SW480 (cell line): Measurements from ENCODE around the gene FNDC3B.

Experiments
- DNase-seq: peaks from one replicate; pipeline ENCODE4 v3.0.0-alpha.2; 2016; ENCODE audit warnings: low spot score

Gene FNDC3B

GRCh38 chr3:172137287-172138192, 98.2 kb downstream of the FNDC3B start:
- no peak for DNase-seq

GRCh38 chr3:172138193-172138537, 98.8 kb downstream of the FNDC3B start:
- DNase-seq = no peak

- peak; percentile 36 for DNase-seq
Observed at GRCh38 chr3:172138792-172139507, 99.6 kb downstream of the FNDC3B start.

- DNase-seq = no peak
Observed at GRCh38 chr3:172139528-172140276, 100.3 kb downstream of the FNDC3B start.

GRCh38 chr3:172140499-172141391, 101.4 kb downstream of the FNDC3B start:
- no peak for DNase-seq

- DNase-seq = no peak
Observed at GRCh38 chr3:172142051-172142863, 102.9 kb downstream of the FNDC3B start.

GRCh38 chr3:172142864-172143451, 103.6 kb downstream of the FNDC3B start:
- DNase-seq = no peak

GRCh38 chr3:172143739-172144497, 104.5 kb downstream of the FNDC3B start:
- DNase-seq = no peak

GRCh38 chr3:172144601-172145000, 105.2 kb downstream of the FNDC3B start:
- no peak for DNase-seq

GRCh38 chr3:172145031-172145686, 105.8 kb downstream of the FNDC3B start:
- DNase-seq = no peak

GRCh38 chr3:172146349-172146748, 107.0 kb downstream of the FNDC3B start:
- no peak for DNase-seq

- DNase-seq = no peak
Observed at GRCh38 chr3:172147113-172147818, 107.9 kb downstream of the FNDC3B start.

GRCh38 chr3:172148241-172148640, 108.9 kb downstream of the FNDC3B start:
- no peak for DNase-seq

- no peak for DNase-seq
Observed at GRCh38 chr3:172148702-172149565, 109.6 kb downstream of the FNDC3B start.

- no peak for DNase-seq
Observed at GRCh38 chr3:172150268-172150667, 110.9 kb downstream of the FNDC3B start.

GRCh38 chr3:172150913-172151650, 111.7 kb downstream of the FNDC3B start:
- no peak for DNase-seq
